Prostate gland (tissue), 2 donors: Measurements from ENCODE around the gene DVL1. TPM values are rescaled to one million over a fixed set of nuclear protein-coding genes. Genes with fewer than 3 reads are reported as not detected.

Experiments used
- DNase-seq: peaks from one replicate; pipeline ENCODE4 v3.0.0-alpha.2; 2019; ENCODE audit warnings: low spot score
- H3K27ac ChIP-seq, 2 donors: fragments of 200-600 bp; sonication (generic); 2 replicates each; pipeline ENCODE4 v1.5.1; 2017 to 2019
- H3K27me3 ChIP-seq: fragments of 200-600 bp; sonication (generic); replicated peaks from 2 replicates; pipeline ENCODE4 v1.5.1; 2019; ENCODE audit not compliant: insufficient read depth
- H3K36me3 ChIP-seq, 2 donors: fragments of 200-600 bp; sonication (generic); 1 replicate in 1 of 2; 2 replicates in 1 of 2; pipeline versions ENCODE4 v1.5.1 to v1.8.1; 2017 to 2019
- H3K4me1 ChIP-seq: fragments of 200-600 bp; sonication (generic); replicated peaks from 2 replicates; pipeline ENCODE4 v1.5.1; 2019
- H3K4me3 ChIP-seq, 2 donors: fragments of 200-600 bp; sonication (generic); 2 replicates each; pipeline ENCODE4 v1.5.1; 2017 to 2019
- H3K9me3 ChIP-seq: fragments of 200-600 bp; sonication (generic); 2 replicates; pipeline ENCODE4 v1.5.1; 2017
- CTCF ChIP-seq, 4 experiments: fragments of 200-600 bp in 2 of 4; fragments of 450-650 bp in 2 of 4; sonication (generic) in 2 of 4; IDR thresholded peaks; 1 replicate in 3 of 4; 2 replicates in 1 of 4; pipeline ENCODE4 v1.5.1; 2016 to 2019; ENCODE audit warnings: antibody characterized with exemption in 4 of 4, mild to moderate bottlenecking in 2 of 4, moderate library complexity in 2 of 4
- POLR2A ChIP-seq: fragments of 450-650 bp; IDR thresholded peaks from one replicate; pipeline ENCODE4 v1.6.1; 2016; ENCODE audit warnings: antibody characterized with exemption, mild to moderate bottlenecking
- POLR2AphosphoS5 ChIP-seq: sonication (generic); formaldehyde crosslinking; IDR thresholded peaks from one replicate; pipeline ENCODE4 v1.6.1; 2017; ENCODE audit warnings: antibody characterized with exemption
- WGBS: methylation state at CpG from one replicate; pipeline ENCODE4 v1.1.5; 2018; 5-methylcytosine and 5-hydroxymethylcytosine counted together
- intact Hi-C: fragments of 100-400 bp; cut with DNase I; formaldehyde crosslinking; loops from one replicate; pipeline ENCODE4 v1.14.2; 2022
- total RNA-seq, 2 donors: library from RNA; depleted of rRNA; stranded (reverse); fragments of >200 nt; gene quantifications; one replicate each; pipeline ENCODE4 v1.1.0, GENCODE V29; 2016

Gene DVL1
- total RNA-seq, 2 donors from 2014 or later: 70.5 to 165 TPM

GRCh38 chr1:1365875-1366698 is 16.9 kb upstream of the DVL1 start:
- Histone ChIP-seq H3K4me1 (no peaks in the 10 kb centered on the region), H3K36me3 (no peaks in the 10 kb centered on the region), H3K4me3 (no peak overlapping the region), H3K9me3 (no peaks in the 10 kb centered on the region), H3K27ac (no peak overlapping the region), H3K27me3 (no peaks in the 10 kb centered on the region)
- WGBS: 83% methylated on average over 10 of the region's 10 CpGs
- intact Hi-C loops: no loop called here
- no peak for DNase-seq
- no peak for TF ChIP-seq POLR2A
- TF ChIP-seq CTCF (IDR thresholded peaks at IDR 0.05): no peak

- intact Hi-C loops: no loop called here
- Histone ChIP-seq H3K4me1 (no peaks in the 10 kb centered on the region), H3K27me3 (no peaks in the 10 kb centered on the region), H3K36me3 (no peaks in the 10 kb centered on the region), H3K9me3 (no peaks in the 10 kb centered on the region), H3K4me3 (no peak overlapping the region), H3K27ac (no peak overlapping the region)
- WGBS: 72% methylated on average over 14 of the region's 14 CpGs
- TF ChIP-seq POLR2AphosphoS5: no peak
- TF ChIP-seq POLR2A: no peak
- no peak for TF ChIP-seq CTCF (IDR thresholded peaks at IDR 0.05)
- DNase-seq: no peak
Measured at GRCh38 chr1:1364266-1364665, 15.0 kb upstream of the DVL1 start.

- intact Hi-C loops: no loop called here
- H3K4me1 ChIP-seq: no peaks in the 10 kb centered on the region
- H3K27ac ChIP-seq: peak overlapping the region; percentile 9 to 11
- DNase-seq: no peak
- WGBS: 21% methylated on average over 13 of the region's 13 CpGs
- no peaks in the 10 kb centered on the region for H3K36me3 ChIP-seq
- no peak overlapping the region for H3K4me3 ChIP-seq
- TF ChIP-seq CTCF (IDR thresholded peaks at IDR 0.05) (peak in 1 of 4 experiments; percentile 15), POLR2AphosphoS5 (no peak), POLR2A (no peak)
- H3K9me3 ChIP-seq: no peaks in the 10 kb centered on the region
- H3K27me3 ChIP-seq: no peaks in the 10 kb centered on the region
Measured at GRCh38 chr1:1361982-1362423, 12.8 kb upstream of the DVL1 start.

GRCh38 chr1:1361233-1361981 is 12.2 kb upstream of the DVL1 start:
- Histone ChIP-seq H3K36me3 (no peaks in the 10 kb centered on the region), H3K9me3 (no peaks in the 10 kb centered on the region), H3K27ac (peak overlapping the region; percentile 9 to 11), H3K27me3 (no peaks in the 10 kb centered on the region), H3K4me1 (no peaks in the 10 kb centered on the region), H3K4me3 (no peak overlapping the region)
- WGBS: 83% methylated on average over 33 of the region's 35 CpGs
- no peak for TF ChIP-seq CTCF (IDR thresholded peaks at IDR 0.05)
- TF ChIP-seq POLR2AphosphoS5: no peak
- intact Hi-C loops: no loop called here
- no peak for DNase-seq
